HG03139 (cell line): ENCODE measurements around the gene SPATA2.

Experiments
- ATAC-seq: cut with Tn5 transposase; IDR thresholded peaks from one replicate; pipeline ENCODE4 v1.9.1; 2021; ENCODE audit not compliant: unreplicated experiment

The SPATA2 gene

DNA sequence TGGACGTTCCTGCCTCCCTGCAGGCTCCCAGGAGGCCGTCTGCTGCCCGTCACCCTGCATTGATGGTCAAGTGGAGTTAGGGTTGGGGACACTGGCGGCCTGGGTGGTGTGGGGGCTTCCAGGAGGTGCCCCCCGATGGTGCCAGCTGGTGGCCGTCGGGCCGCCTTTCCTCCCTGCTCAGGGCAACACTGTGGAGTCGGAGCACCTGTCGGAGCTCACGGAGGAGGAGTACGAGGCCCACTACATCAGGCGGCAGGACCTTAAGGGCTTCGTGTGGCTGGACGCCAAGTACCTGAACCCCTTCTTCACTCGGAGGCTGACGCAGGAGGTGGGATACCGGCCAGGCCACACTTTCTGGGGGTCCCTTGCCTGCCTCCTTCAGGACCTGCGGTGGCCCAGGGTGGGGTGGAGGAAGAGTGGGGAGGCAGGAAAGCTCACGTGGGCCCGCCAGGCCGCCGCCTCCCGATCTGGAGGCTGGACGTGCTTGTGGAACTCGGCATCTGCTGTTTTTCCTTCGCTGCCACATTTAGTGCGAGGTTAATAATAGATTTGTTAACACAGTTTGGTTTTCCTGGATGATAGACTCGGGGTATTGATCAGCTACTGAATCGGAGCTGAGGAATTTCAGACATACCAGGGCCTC is 28.6 kb downstream of the SPATA2 start:
- no peak for ATAC-seq

DNA sequence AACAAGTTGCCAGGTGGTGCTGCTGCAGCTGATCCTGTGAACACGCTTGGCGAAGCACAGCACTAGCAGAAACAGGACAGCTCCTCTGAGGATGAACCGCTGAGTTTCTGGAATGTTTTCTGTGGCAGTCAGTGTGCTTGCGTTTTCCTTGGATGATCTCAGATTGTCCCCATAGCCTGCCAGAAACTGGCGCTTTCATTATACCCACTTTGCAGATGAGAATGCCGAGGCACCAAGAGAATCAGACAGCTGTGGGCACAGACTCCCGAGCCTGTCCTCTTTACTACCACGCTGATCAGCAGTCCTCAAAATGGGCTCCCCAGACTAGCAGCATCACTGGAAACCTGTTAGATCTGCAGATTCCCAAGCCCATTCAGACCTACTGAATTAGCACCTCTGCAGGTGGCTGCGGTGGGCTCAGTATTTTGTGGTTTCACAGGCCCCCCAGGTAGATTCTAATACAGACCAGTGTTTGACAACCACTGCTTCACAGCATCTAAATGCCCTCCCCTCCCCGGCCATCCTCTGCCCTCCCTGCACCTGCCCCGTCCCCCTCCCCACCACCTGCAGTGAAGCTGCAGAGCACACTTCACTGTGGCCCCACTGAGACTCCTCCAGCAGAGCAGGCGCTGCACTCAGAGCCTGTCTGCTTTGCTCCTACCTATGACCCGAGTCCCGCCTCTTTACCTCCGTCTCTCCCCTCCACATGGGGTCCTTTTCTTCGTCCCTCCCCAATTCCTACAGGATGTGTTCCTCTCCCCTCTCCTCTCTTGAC is 29.6 kb downstream of the SPATA2 start:
- ATAC-seq: no peak

GRCh38 chr20:49883246-49883802 is 32.0 kb downstream of the SPATA2 start:
- ATAC-seq: no peak

DNA sequence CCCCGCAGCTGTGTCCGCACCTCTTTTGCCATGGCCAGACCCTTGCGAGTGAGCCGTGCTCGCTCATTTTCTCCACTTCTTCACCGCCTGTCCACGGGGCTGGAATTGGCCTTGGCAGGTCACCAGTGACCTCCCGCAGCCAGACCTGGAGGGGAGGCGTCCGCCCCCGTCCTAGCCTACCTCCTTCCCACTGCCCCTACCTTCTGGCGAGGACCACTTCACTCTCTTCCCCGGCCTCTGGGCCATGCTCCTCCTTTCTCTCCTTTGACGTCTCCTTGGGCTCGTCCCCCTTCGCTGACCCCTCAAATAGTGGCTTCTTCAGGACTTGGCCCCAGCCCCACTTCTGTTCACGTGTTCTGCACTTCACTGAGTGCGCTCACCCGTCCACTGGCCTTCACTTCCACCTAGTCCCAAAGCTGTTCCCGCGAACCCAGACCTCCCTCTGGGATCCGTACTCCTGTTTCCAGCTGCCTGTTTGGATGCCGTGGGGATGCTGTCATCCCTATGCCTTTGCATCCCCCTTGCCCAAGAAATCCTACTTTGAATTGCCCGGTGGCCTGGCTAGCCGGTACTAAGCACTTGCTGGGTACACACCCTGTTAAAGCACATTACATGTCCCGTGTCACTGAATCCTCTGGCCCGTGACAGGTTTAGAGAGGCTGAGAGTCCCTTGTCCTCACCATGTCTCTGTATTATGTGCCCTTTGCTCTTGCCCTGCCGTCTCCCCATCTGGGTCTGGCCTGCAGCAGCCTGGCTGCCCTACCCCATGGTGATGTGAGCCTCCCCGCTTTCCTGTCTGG is 33.0 kb downstream of the SPATA2 start:
- ATAC-seq: no peak

GRCh38 chr20:49880724-49881445 is 34.4 kb downstream of the SPATA2 start:
- ATAC-seq: no peak

DNA sequence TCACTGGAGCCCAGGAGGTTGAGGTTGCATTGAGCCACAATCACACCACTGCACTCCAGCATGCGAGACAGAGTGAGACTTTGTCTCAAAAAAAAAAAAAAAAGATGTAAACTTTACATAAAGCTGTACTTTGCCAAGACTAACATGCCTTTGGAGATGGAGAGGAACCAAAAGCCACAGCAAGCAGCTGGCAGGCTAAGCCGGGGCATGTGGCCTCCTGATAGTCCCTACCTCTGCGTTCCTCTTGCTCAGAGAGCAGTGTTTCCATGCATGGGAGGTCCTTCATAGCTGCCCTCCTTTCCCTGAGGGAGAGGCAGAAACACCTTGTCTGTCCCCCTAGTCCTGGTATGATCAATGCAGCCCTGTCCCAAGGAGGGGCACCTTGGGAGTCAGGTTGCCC is 35.2 kb downstream of the SPATA2 start:
- ATAC-seq: no peak

DNA sequence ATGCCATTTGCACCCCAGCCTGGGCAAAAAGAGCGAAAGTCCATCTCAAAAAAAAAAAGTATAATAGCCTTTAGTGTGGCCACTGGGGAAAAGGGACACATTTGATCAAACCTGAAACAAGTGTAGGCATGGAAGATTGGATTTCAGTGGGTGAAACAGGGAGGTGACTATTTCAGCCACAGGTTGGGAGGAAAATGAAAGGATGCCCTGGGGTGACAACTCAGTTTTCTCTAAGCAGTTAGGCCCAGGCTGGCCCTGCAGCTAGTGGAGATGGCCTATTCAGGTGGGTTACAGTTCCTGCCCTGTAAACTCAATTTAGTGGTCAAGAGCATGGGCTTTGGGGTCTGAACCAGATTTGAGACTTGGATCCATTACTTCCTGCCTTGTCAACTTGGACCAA is 36.4 kb downstream of the SPATA2 start:
- no peak for ATAC-seq

DNA sequence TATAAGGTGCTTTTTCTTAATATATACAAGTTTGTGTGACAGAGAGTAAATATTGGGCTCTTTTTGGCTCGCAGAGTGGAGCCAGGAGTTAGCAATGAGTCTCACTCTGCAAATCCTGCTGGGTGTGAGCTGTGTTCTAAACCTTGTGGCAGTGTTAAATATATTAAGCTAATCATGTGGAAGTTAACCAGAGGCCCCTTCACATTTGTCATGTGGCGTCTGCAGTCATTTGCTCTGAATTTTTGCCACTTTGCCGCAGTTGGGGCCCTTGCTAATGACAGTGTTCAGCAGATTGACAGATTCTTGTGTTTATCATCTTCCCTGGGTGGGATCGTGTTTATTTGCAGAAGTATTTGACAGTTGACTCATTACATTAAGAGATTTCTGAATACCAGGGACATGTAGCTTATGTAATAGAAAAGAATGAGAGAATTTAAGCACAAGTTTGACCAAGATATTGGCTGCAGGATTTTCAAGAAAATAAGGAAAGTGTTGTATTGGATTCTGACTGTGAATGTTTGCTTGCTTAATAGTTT is 37.9 kb downstream of the SPATA2 start:
- no peak for ATAC-seq

DNA sequence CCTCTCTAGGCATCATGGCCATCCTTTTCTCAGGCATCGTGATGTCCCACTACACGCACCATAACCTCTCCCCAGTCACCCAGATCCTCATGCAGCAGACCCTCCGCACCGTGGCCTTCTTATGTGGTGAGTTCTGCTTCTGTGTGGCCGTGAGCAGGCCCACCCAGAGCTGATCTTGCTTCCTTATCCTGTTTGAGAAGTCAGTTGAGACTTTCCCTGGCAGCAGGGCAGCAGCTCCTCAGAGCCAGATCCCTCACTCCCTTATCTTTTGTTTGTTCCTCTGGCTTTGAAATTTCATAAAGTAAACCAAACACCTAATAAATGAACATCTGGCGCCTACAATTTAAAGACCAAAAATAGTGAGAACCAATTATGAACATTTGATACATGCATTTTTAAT is 40.6 kb downstream of the SPATA2 start:
- ATAC-seq: no peak

- ATAC-seq: no peak
These were observed 43.3 kb downstream of the SPATA2 start for GRCh38 chr20:49872056-49872455.

DNA sequence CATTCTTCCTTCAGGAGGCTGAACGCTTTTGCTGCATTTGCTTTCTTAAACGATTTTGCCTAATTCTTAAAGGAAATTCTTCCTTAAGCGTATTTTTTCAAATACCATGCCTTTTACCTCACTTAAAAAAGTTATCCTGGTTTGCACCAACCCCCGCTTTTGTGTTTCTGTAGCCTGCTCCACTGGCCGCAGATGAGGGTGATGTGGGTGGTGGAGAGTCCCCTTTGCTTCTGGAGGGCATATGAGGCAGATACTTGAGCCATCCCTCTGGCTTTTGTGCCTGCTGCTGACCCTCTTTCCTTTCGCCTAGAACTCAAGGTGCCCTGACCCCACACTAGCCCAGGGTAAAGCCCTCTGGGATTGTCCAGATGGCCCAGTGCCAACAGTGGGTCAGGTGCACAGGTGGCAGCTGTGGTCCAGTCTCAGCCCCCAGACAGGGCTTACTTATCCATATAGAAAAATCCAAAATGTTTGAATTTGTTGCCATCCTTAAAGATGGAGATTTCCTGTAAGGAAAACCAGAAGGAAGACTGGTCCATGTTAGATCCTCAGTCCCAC is 43.9 kb downstream of the SPATA2 start:
- ATAC-seq: no peak

GRCh38 chr20:49870261-49870660 is 45.1 kb downstream of the SPATA2 start:
- ATAC-seq: no peak

- no peak for ATAC-seq
These were observed 46.4 kb downstream of the SPATA2 start for GRCh38 chr20:49868964-49869363.

DNA sequence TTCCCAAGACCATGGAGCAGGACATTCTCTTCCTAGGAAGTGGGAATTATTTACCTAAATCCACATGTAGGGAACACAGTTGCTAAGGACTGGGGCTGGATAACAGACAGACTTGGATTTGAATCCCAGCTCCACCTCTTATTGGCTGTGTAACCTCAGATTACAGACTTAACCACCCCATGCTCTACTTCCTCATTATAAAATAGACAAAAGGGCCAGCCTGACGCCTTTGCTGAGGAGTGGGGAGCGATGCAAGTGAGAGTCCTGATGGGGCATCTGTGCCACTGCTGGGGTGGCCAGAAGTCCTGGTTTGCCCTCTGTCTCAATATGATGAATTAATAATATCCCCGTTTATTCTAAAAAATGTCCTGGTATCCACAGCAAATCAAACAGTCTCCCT is 46.8 kb downstream of the SPATA2 start:
- ATAC-seq: no peak

GRCh38 chr20:49867453-49868215 is 47.7 kb downstream of the SPATA2 start:
- ATAC-seq: no peak

DNA sequence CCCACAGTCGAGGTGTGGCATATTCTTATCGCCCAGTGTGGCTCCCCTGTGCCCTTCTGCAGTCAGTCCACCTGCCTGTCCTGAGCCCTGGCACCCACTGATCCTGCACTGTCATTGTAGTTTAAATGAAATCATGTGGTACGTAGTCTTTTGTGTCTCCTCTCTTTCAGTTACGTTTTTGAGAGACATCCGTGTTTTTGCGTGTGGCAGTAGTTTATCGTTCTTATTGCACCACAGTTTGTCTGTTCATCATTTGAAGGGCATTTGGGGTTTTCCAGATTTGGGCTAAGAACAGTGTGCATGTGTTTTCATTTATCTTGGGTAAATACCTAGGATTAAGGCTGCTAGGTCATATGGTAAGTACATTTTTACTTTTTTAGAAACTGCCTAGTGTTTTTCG is 49.3 kb downstream of the SPATA2 start:
- no peak for ATAC-seq

GRCh38 chr20:49865559-49865958 is 49.8 kb downstream of the SPATA2 start:
- ATAC-seq: no peak

GRCh38 chr20:49863666-49864065 is 51.7 kb downstream of the SPATA2 start:
- no peak for ATAC-seq

GRCh38 chr20:49862607-49863200 is 52.6 kb downstream of the SPATA2 start:
- ATAC-seq: no peak
